ENCODE data around the gene SYDE2. TPM values are rescaled to one million over a fixed set of nuclear protein-coding genes. Genes with fewer than 3 reads are reported as not detected.

SYDE2 gene
- polyA plus RNA-seq (2012; ENCODE audit: insufficient read length, low read depth): 0.18 TPM

GRCh38 chr1:85200463-85201339, at the start of gene SYDE2:
TSS of gene SYDE2 (minus strand) at chr1:85201016. CDS start at chr1:85200996, 20 bp downstream.
- TF ChIP-seq SIN3A (IDR thresholded peaks at IDR 0.05; ENCODE audit: borderline replicate concordance, insufficient read depth, low read length): no peak
- TF ChIP-seq FOXP2 (optimal IDR thresholded peaks at IDR 0.05; ENCODE audit: borderline replicate concordance, extremely low read depth, extremely low read length, insufficient read depth): no peak
- 0 out of 2 replicates have a peak, but pooled peaks have one; percentile 35 for TF ChIP-seq TAF1 (IDR thresholded peaks at IDR 0.05; ENCODE audit: borderline replicate concordance, insufficient read depth, low read length)
- TF ChIP-seq POLR2AphosphoS5 (IDR thresholded peaks at IDR 0.05; ENCODE audit: low read depth, low read length): peak; percentile 23; the same call in 1 of the 2 replicates
- no peak for TF ChIP-seq REST (IDR thresholded peaks at IDR 0.05; ENCODE audit: insufficient read depth in 1 of 2, low read depth in 2 of 2, low read length in 2 of 2)

GRCh38 chr1:85245891-85246290, 45.1 kb upstream of the SYDE2 start:
- TF ChIP-seq SIN3A (IDR thresholded peaks at IDR 0.05; ENCODE audit: borderline replicate concordance, insufficient read depth, low read length) (no peak), TAF1 (IDR thresholded peaks at IDR 0.05; ENCODE audit: borderline replicate concordance, insufficient read depth, low read length) (no peak), FOXP2 (optimal IDR thresholded peaks at IDR 0.05; ENCODE audit: borderline replicate concordance, extremely low read depth, extremely low read length, insufficient read depth) (no peak), POLR2AphosphoS5 (IDR thresholded peaks at IDR 0.05; ENCODE audit: low read depth, low read length) (no peak), REST (IDR thresholded peaks at IDR 0.05; ENCODE audit: insufficient read depth in 1 of 2, low read depth in 2 of 2, low read length in 2 of 2) (no peak)

- TF ChIP-seq POLR2AphosphoS5 (IDR thresholded peaks at IDR 0.05; ENCODE audit: low read depth, low read length) (no peak), REST (IDR thresholded peaks at IDR 0.05; ENCODE audit: insufficient read depth in 1 of 2, low read depth in 2 of 2, low read length in 2 of 2) (no peak), TAF1 (IDR thresholded peaks at IDR 0.05; ENCODE audit: borderline replicate concordance, insufficient read depth, low read length) (no peak), FOXP2 (optimal IDR thresholded peaks at IDR 0.05; ENCODE audit: borderline replicate concordance, extremely low read depth, extremely low read length, insufficient read depth) (no peak), SIN3A (IDR thresholded peaks at IDR 0.05; ENCODE audit: borderline replicate concordance, insufficient read depth, low read length) (no peak)
Measured at GRCh38 chr1:85245456-85245855, 44.6 kb upstream of the SYDE2 start.

- TF ChIP-seq POLR2AphosphoS5 (IDR thresholded peaks at IDR 0.05; ENCODE audit: low read depth, low read length) (no peak), FOXP2 (optimal IDR thresholded peaks at IDR 0.05; ENCODE audit: borderline replicate concordance, extremely low read depth, extremely low read length, insufficient read depth) (no peak), SIN3A (IDR thresholded peaks at IDR 0.05; ENCODE audit: borderline replicate concordance, insufficient read depth, low read length) (no peak), REST (IDR thresholded peaks at IDR 0.05; ENCODE audit: insufficient read depth in 1 of 2, low read depth in 2 of 2, low read length in 2 of 2) (no peak), TAF1 (IDR thresholded peaks at IDR 0.05; ENCODE audit: borderline replicate concordance, insufficient read depth, low read length) (no peak)
Measured at GRCh38 chr1:85244271-85245061, 43.6 kb upstream of the SYDE2 start.
